A673 (cell line): ENCODE data around the gene CCDC63.

ENCODE experiments used
- CTCF ChIP-seq: fragments of 300-800, 200-600 bp; sonication (generic); conservative IDR thresholded peaks from 2 replicates; pipeline ENCODE4 v1.5.1; 2017; ENCODE audit warnings: low read depth, mild to moderate bottlenecking, antibody characterized with exemption, low read length, moderate library complexity, mixed read lengths
- EZH2 ChIP-seq: fragments of 200-600 bp; sonication (generic); IDR thresholded peaks from 2 replicates; pipeline ENCODE4 v1.6.1; 2017; ENCODE audit warnings: borderline replicate concordance, low read depth, mild to moderate bottlenecking, mixed read lengths, antibody characterized with exemption, low read length; ENCODE audit not compliant: poor library complexity, severe bottlenecking

DNA sequence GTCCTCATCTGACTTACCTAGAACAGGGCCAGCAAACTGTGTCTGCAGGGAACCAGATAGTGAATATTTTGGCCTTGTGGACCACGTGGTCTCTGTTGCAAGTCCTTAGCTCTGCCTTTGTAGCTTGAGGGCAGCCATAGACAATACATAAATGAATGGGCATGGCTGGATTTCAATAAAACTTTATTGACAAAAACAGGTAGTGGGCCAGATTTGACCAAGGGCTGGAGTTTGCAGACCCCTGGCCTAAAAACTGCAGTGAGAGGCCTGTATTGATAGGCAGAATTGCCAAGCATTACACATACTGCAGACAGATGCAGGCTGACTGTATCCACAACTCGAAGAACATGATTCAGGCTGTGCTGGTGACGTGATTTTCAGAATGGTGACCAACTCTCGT, 25.3 kb downstream of the CCDC63 start:
- TF ChIP-seq CTCF (no peak), EZH2 (no peak)
